Body of pancreas (tissue), 4 donors: ENCODE results near the gene EFNA3.

Experiments used
- CTCF ChIP-seq, 7 experiments: fragments of 450-650 bp in 4 of 7; fragments of 200-600 bp in 3 of 7; sonication (generic) in 3 of 7; IDR thresholded peaks; one replicate each; pipeline ENCODE4 v1.5.1; 2016 to 2019; ENCODE audit warnings: antibody characterized with exemption in 7 of 7
- POLR2A ChIP-seq, 3 donors: fragments of 450-650 bp; IDR thresholded peaks; one replicate each; pipeline ENCODE4 v1.6.1; 2016; ENCODE audit warnings: antibody characterized with exemption in 3 of 3, mild to moderate bottlenecking in 2 of 3

- TF ChIP-seq CTCF (IDR thresholded peaks at IDR 0.05) (no peak), POLR2A (IDR thresholded peaks at IDR 0.05) (no peak)
These were observed 28.9 kb downstream of the EFNA3 start for GRCh38 chr1:155107309-155108264.
